GM18861 (cell line): ENCODE results near the gene SPRR2G.
"Not testable (repeated sequence)": the region's sequence is repeated elsewhere in the genome, so short reads cannot be mapped to it uniquely, and the experiment has no call there.

Experiments used
- ATAC-seq: cut with Tn5 transposase; IDR thresholded peaks from one replicate; pipeline ENCODE4 v1.9.1; 2021; ENCODE audit not compliant: unreplicated experiment

The SPRR2G gene

GRCh38 chr1:153150846-153151245, at the start of gene SPRR2G:
TSS of gene SPRR2G (minus strand) at chr1:153150890. CDS start at chr1:153150110, 780 bp downstream.
- no peak for ATAC-seq

DNA sequence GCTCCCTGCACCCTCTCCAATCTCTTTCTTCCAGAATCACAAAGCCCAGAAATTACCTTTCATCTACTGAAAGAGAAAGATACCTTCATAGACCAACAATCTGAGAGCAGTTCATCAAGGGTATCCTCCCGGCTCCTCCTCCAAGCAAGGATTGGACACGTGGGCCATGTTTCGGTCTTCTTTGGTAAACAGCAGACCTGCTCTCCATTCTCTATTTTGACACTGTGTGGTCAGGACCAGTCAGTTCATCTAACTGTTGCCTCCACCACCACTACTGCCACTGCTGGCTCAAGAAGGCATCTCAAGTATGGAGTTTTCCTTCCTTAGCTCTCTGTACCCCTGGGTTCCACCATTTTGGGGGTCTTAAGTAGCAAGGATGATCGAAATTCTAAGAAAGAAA, 44.5 kb upstream of the SPRR2G start:
- no peak for ATAC-seq

GRCh38 chr1:153194331-153195050, 43.8 kb upstream of the SPRR2G start:
- ATAC-seq = no peak

- no peak for ATAC-seq
Observed at GRCh38 chr1:153192697-153193096, 42.0 kb upstream of the SPRR2G start.

DNA sequence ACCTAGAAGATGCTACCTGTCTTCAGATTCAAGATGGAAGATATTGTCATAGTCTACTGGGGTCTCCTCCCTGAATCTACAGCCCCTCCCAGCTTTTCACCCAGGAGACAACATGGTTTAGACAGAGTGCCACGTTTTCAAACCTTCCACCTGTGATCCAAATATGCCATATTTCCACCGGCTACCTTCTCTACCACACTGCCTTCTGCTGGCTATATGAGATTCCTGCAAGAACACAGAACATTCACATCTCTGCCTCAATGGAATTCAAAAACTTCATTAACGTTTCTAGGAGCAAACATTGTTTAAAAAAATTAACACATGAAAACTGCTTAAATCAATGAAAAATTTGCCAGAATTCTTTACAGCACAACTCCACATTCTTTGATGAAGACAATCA, 39.7 kb upstream of the SPRR2G start:
- no peak for ATAC-seq

DNA sequence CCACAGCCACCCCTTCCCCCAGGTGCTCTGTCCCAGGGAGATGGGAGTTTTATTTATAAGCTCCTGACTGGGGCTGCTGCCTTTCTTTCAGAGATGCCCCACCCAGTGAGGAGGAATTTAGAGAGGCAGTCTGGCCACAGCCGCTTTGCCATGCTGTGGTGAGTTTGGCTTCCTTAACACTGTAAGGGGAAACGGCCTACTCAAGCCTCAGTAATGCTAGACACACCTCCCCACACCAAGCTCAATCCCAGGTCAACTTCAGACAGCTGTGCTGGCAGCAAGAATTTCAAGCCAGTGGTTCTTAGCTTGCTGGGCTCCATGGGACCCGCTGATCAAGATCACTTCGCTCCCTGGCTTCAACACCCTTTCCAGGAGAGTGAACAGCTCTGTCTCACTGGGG, 37.6 kb upstream of the SPRR2G start:
- not testable (repeated sequence) for ATAC-seq

GRCh38 chr1:153180556-153180955, 29.9 kb upstream of the SPRR2G start:
- ATAC-seq = no peak

GRCh38 chr1:153178922-153179321, 28.2 kb upstream of the SPRR2G start:
- ATAC-seq = no peak

GRCh38 chr1:153174624-153175023, 23.9 kb upstream of the SPRR2G start:
- no peak for ATAC-seq

GRCh38 chr1:153168686-153169085, 18.0 kb upstream of the SPRR2G start:
- no peak for ATAC-seq

- ATAC-seq = no peak
Observed at GRCh38 chr1:153155541-153155940, 4.9 kb upstream of the SPRR2G start.

GRCh38 chr1:153152481-153152880, 1.8 kb upstream of the SPRR2G start:
- no peak for ATAC-seq

GRCh38 chr1:153141377-153141776, 9.3 kb downstream of the SPRR2G start:
- no peak for ATAC-seq

GRCh38 chr1:153140484-153140883, 10.2 kb downstream of the SPRR2G start:
- no peak for ATAC-seq

GRCh38 chr1:153133743-153134142, 16.9 kb downstream of the SPRR2G start:
- ATAC-seq = no peak

DNA sequence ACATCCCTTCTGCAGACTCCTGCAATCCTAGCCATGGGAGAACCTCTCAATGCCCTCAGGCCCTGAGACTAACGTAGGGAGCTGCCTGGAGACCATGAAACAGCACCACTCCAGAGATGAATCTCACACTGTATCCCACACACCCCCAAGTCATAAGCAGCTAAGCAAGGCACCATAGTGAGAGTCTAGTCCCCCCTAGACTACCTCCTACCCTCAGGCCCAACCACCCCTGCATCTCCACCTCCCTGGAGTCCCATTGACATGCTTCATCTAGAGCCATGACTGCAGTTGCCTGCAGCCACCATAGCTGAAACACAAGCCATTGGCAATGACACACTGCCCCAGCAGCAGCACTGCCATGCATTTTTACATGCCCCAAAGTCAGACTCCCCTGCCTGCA, 17.4 kb downstream of the SPRR2G start:
- ATAC-seq = no peak

- not testable (repeated sequence) for ATAC-seq
Observed at GRCh38 chr1:153128688-153129087, 22.0 kb downstream of the SPRR2G start.

- no peak for ATAC-seq
Observed at GRCh38 chr1:153127296-153127695, 23.4 kb downstream of the SPRR2G start.

GRCh38 chr1:153125536-153125935, 25.2 kb downstream of the SPRR2G start:
- no peak for ATAC-seq

- not testable (repeated sequence) for ATAC-seq
Observed at GRCh38 chr1:153123793-153124192, 26.9 kb downstream of the SPRR2G start.

DNA sequence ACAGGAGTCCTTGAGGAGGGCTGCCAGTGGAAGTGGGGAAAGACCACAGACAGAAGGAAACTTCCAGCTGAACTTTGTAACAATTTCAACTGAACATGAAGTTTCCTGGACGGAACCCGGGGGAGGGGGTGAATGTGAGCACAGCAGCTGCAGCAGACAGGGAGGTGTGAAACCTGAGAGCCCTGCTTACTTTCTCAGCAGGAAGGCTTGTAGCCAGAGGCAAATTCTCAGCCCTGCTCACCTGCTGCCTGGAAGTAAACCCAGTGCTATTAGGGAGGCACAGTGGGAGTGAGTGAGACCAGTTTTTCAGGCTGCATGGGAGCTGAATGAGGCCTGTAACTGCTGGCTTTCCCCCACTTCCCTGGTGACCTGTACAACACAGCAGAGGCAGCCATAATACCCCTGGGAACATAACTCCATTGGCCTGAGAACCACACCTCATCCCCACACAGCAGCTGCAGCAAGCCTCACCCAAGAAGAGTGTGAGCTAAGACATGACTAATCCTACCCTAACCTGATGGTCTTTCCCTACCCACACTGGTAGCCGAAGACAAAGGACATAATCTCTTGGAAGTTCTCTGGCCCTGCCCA, 27.8 kb downstream of the SPRR2G start:
- ATAC-seq = no peak

DNA sequence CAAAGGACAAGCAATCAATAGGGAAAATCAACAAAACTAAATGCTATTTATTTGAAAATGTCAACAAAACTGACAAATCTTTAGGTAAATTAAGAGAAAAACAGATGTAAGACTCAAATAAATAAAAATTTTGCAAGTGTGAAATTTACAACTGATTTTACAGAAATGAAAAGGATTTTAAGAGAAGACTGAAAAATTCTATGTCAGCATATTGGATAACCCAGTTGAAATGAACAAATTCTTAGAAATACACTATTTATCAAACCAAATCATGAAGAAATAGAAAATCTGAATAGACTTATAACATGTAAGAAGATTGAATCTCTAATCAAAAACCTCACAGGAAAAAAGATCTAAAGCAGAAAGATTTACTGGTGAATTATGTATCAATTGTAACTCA, 29.7 kb downstream of the SPRR2G start:
- ATAC-seq = no peak

GRCh38 chr1:153119491-153119971, 31.2 kb downstream of the SPRR2G start:
- no peak for ATAC-seq
